Measurements from ENCODE around the gene CYBA. TPM values are rescaled to one million over a fixed set of nuclear protein-coding genes. Genes with fewer than 3 reads are reported as not detected.

The CYBA gene
- total RNA-seq, 1 donor = 250 TPM

- no peaks in the 10 kb centered on the region for H3K79me2 ChIP-seq (ENCODE audit: insufficient read depth, low read length)
- H2AFZ ChIP-seq (ENCODE audit: low read length) = no peak overlapping the region
- H3K9me3 ChIP-seq (ENCODE audit: low read depth, low read length) = no peaks in the 10 kb centered on the region
- H3K27me3 ChIP-seq (ENCODE audit: insufficient read depth, low read length) = no peaks in the 10 kb centered on the region
- H3K4me3 ChIP-seq (ENCODE audit: insufficient read depth, low read length) = no peak overlapping the region
- H3K27ac ChIP-seq (ENCODE audit: low read depth, low read length) = no peak overlapping the region
- peaks cover 8% of the 10 kb centered on the region for H4K20me1 ChIP-seq (ENCODE audit: insufficient read depth, low read length)
- no peak for TF ChIP-seq CTCF (IDR thresholded peaks at IDR 0.05; ENCODE audit: extremely low read depth, low read depth, low read length)
- no peak overlapping the region for H3K4me2 ChIP-seq (ENCODE audit: insufficient read depth, low read length)
- H3K36me3 ChIP-seq (ENCODE audit: insufficient read depth, low read length) = peaks cover 25% of the 10 kb centered on the region
- peaks cover 6% of the 10 kb centered on the region for H3K4me1 ChIP-seq (ENCODE audit: insufficient read depth, low read length)
- no peak for DNase-seq (ENCODE audit: insufficient read length, low spot score, missing footprints)
Observed at GRCh38 chr16:88630941-88631340, 19.9 kb downstream of the CYBA start.

DNA sequence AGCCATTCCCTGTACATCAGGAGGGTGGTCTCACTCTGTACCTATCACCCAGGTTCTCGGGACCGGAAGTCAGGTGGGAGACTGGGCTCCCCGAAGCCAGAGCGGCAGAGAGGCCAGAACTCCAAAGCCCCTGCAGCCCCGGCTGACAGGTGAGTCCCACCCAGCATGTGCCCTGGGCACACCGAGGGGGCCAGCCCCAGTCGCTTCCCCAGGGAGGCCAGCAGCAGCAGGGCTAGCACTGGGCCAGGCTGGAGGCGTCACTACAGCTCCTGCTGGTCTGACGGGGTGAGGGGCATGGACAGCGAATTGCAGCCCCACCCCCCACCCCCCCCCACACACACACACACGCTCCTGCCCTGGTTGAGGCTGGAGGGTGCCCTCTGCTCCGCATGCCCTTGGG lies 20.4 kb downstream of the CYBA start:
- Histone ChIP-seq H3K4me1 (ENCODE audit: insufficient read depth, low read length) (peaks cover 6% of the 10 kb centered on the region), H4K20me1 (ENCODE audit: insufficient read depth, low read length) (peaks cover 8% of the 10 kb centered on the region), H3K36me3 (ENCODE audit: insufficient read depth, low read length) (peaks cover 27% of the 10 kb centered on the region), H2AFZ (ENCODE audit: low read length) (no peak overlapping the region), H3K4me3 (ENCODE audit: insufficient read depth, low read length) (no peak overlapping the region), H3K27ac (ENCODE audit: low read depth, low read length) (no peak overlapping the region), H3K79me2 (ENCODE audit: insufficient read depth, low read length) (no peaks in the 10 kb centered on the region), H3K27me3 (ENCODE audit: insufficient read depth, low read length) (no peaks in the 10 kb centered on the region), H3K9me3 (ENCODE audit: low read depth, low read length) (no peaks in the 10 kb centered on the region), H3K4me2 (ENCODE audit: insufficient read depth, low read length) (no peak overlapping the region)
- no peak for TF ChIP-seq CTCF (IDR thresholded peaks at IDR 0.05; ENCODE audit: extremely low read depth, low read depth, low read length)
- DNase-seq (ENCODE audit: insufficient read length, low spot score, missing footprints) = no peak

DNA sequence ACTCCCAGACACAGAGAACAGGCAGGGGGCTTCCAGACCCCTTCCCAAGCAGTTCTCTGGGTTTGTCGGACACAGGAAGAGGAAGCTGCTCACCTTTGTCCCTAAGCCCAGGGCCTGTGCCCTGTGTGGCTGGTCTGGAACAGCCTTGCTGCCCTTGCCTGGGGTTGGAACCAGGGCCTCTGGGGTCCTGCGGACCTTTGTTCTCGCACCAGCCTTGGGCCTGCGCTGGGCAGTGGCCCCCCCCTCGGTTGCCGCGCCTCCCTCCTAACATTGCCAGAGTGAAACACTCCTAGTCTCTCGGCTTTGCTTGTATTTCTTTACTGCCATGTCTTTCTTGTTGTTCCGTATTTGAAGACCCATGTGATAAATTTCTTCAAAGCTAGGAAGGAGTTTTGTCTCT lies 21.0 kb downstream of the CYBA start:
- no peak for TF ChIP-seq CTCF (IDR thresholded peaks at IDR 0.05; ENCODE audit: extremely low read depth, low read depth, low read length)
- Histone ChIP-seq H3K4me2 (ENCODE audit: insufficient read depth, low read length) (no peak overlapping the region), H3K27me3 (ENCODE audit: insufficient read depth, low read length) (no peaks in the 10 kb centered on the region), H3K79me2 (ENCODE audit: insufficient read depth, low read length) (no peaks in the 10 kb centered on the region), H3K27ac (ENCODE audit: low read depth, low read length) (no peak overlapping the region), H3K4me3 (ENCODE audit: insufficient read depth, low read length) (no peak overlapping the region), H3K4me1 (ENCODE audit: insufficient read depth, low read length) (peaks cover 1% of the 10 kb centered on the region), H3K36me3 (ENCODE audit: insufficient read depth, low read length) (peaks cover 33% of the 10 kb centered on the region), H4K20me1 (ENCODE audit: insufficient read depth, low read length) (peaks cover 3% of the 10 kb centered on the region), H2AFZ (ENCODE audit: low read length) (no peak overlapping the region), H3K9me3 (ENCODE audit: low read depth, low read length) (no peaks in the 10 kb centered on the region)
- DNase-seq (ENCODE audit: insufficient read length, low spot score, missing footprints) = no peak

- peaks cover 41% of the 10 kb centered on the region for H3K36me3 ChIP-seq (ENCODE audit: insufficient read depth, low read length)
- H3K9me3 ChIP-seq (ENCODE audit: low read depth, low read length) = no peaks in the 10 kb centered on the region
- H3K4me2 ChIP-seq (ENCODE audit: insufficient read depth, low read length) = no peak overlapping the region
- peak; percentile 31 for TF ChIP-seq CTCF (IDR thresholded peaks at IDR 0.05; ENCODE audit: extremely low read depth, low read depth, low read length)
- no peaks in the 10 kb centered on the region for H3K4me1 ChIP-seq (ENCODE audit: insufficient read depth, low read length)
- no peaks in the 10 kb centered on the region for H3K27me3 ChIP-seq (ENCODE audit: insufficient read depth, low read length)
- H3K4me3 ChIP-seq (ENCODE audit: insufficient read depth, low read length) = no peak overlapping the region
- H3K27ac ChIP-seq (ENCODE audit: low read depth, low read length) = no peak overlapping the region
- DNase-seq (ENCODE audit: insufficient read length, low spot score, missing footprints) = no peak
- no peak overlapping the region for H2AFZ ChIP-seq (ENCODE audit: low read length)
- H4K20me1 ChIP-seq (ENCODE audit: insufficient read depth, low read length) = peaks cover 3% of the 10 kb centered on the region
- H3K79me2 ChIP-seq (ENCODE audit: insufficient read depth, low read length) = no peaks in the 10 kb centered on the region
Observed at GRCh38 chr16:88628512-88628974, 22.3 kb downstream of the CYBA start.

Measured in osteoblast (primary cell).